H1 (cell line): ENCODE results near the gene QSOX2. TPM values are rescaled to one million over a fixed set of nuclear protein-coding genes. Genes with fewer than 3 reads are reported as not detected.

Experiments
- CTCF ChIA-PET: fragments of 300-600 bp; sonication (Branson Sonifier 250); formaldehyde crosslinking; loops from one replicate; lab custom pipeline; 2021; ENCODE audit not compliant: partially characterized antibody; lab: Charles Lee
- POLR2A ChIA-PET: fragments of 300-600 bp; sonication (Branson Sonifier 250); formaldehyde crosslinking; loops from one replicate; lab custom pipeline; 2021; ENCODE audit warnings: inconsistent platforms; ENCODE audit not compliant: partially characterized antibody; lab: Charles Lee
- DNase-seq, 2 experiments: peaks; one replicate each; pipeline versions ENCODE4 v3.0.0 to v3.0.0-alpha.2; 2010 to 2022; ENCODE audit warnings: low spot score in 2 of 2, low read depth in 1 of 2, mixed read lengths in 1 of 2
- FAIRE-seq: peaks from 2 replicates; lab custom pipeline; 2011; peaks lifted over from hg19 to GRCh38; lab: Jason Lieb, UNC
- H2AFZ ChIP-seq: 2 replicates; pipeline ENCODE4 v1.8.1; 2012; ENCODE audit warnings: low read length, inconsistent platforms
- H2AK5ac ChIP-seq: 2 replicates; pipeline ENCODE4 v1.6.1; 2013; ENCODE audit warnings: low read depth, low read length
- H2BK120ac ChIP-seq: replicated peaks from 2 replicates; pipeline ENCODE3; 2013; ENCODE audit warnings: low read depth, low read length, inconsistent platforms
- H2BK12ac ChIP-seq: 2 replicates; pipeline ENCODE4 v1.6.1; 2013; ENCODE audit warnings: low read depth, low read length
- H2BK15ac ChIP-seq: 2 replicates; pipeline ENCODE4 v1.6.1; 2013; ENCODE audit warnings: low read length
- H2BK20ac ChIP-seq: 2 replicates; pipeline ENCODE4 v1.6.1; 2013; ENCODE audit warnings: low read length
- H2BK5ac ChIP-seq: 2 replicates; pipeline ENCODE4 v1.6.1; 2013; ENCODE audit warnings: low read depth, low read length
- H3K14ac ChIP-seq: 2 replicates; pipeline ENCODE4 v1.6.1; 2013; ENCODE audit warnings: inconsistent platforms; ENCODE audit not compliant: insufficient read length
- H3K18ac ChIP-seq: 2 replicates; pipeline ENCODE4 v1.6.1; 2013; ENCODE audit warnings: low read length; ENCODE audit errors: extremely low read depth
- H3K23ac ChIP-seq: 2 replicates; pipeline ENCODE4 v1.6.1; 2013; ENCODE audit warnings: inconsistent platforms; ENCODE audit not compliant: insufficient read length
- H3K23me2 ChIP-seq: 2 replicates; pipeline ENCODE4 v1.6.1; 2013; ENCODE audit warnings: low read depth, low read length
- H3K27ac ChIP-seq: 2 replicates; pipeline ENCODE4 v1.6.1; 2011; ENCODE audit warnings: low read depth, low read length, inconsistent platforms
- H3K27me3 ChIP-seq, 4 experiments: replicated peaks in 1 of 4; 1 replicate in 1 of 4; 2 replicates in 3 of 4; pipeline versions ENCODE4 v1.6.1 to v1.8.1; 2011 to 2013; ENCODE audit warnings: low read length in 3 of 4, mild to moderate bottlenecking in 3 of 4, inconsistent platforms in 2 of 4, mixed read lengths in 2 of 4, moderate library complexity in 1 of 4; ENCODE audit not compliant: control insufficient read depth in 3 of 4, insufficient read depth in 3 of 4; ENCODE audit errors: extremely low read depth in 1 of 4
- H3K36me3 ChIP-seq, 4 experiments: 2 replicates each; pipeline versions ENCODE4 v1.6.1 to v1.8.1; 2011 to 2013; ENCODE audit warnings: mild to moderate bottlenecking in 4 of 4, low read length in 3 of 4, moderate library complexity in 2 of 4, control low read depth in 1 of 4, inconsistent platforms in 1 of 4; ENCODE audit not compliant: insufficient read depth in 4 of 4, control insufficient read depth in 2 of 4
- H3K4ac ChIP-seq: replicated peaks from 2 replicates; pipeline ENCODE3; 2013; ENCODE audit warnings: low read length, low read depth, mixed read lengths, inconsistent platforms; ENCODE audit not compliant: insufficient read length
- H3K4me1 ChIP-seq, 4 experiments: replicated peaks in 1 of 4; 1 replicate in 1 of 4; 2 replicates in 3 of 4; pipeline versions ENCODE4 v1.6.1 to v1.8.1; 2011 to 2013; ENCODE audit warnings: low read length in 3 of 4, inconsistent platforms in 2 of 4, mixed read lengths in 1 of 4; ENCODE audit not compliant: insufficient read depth in 4 of 4, control insufficient read depth in 3 of 4
- H3K4me2 ChIP-seq, 2 experiments: 2 replicates each; pipeline versions ENCODE4 v1.6.1 to v1.8.1; 2011 to 2013; ENCODE audit warnings: low read depth in 2 of 2, low read length in 2 of 2, control low read depth in 1 of 2, inconsistent platforms in 1 of 2, mild to moderate bottlenecking in 1 of 2; ENCODE audit not compliant: insufficient read depth in 1 of 2
- H3K4me3 ChIP-seq, 4 experiments: fragments of 200-600, 300-600 bp in 1 of 4; sonication (generic), shearing (Covaris generic), sonication (Bioruptor Twin) in 1 of 4; 2 replicates each; pipeline versions ENCODE4 v1.5.1 to v1.8.1; 2011 to 2016; ENCODE audit warnings: low read length in 4 of 4, low read depth in 3 of 4, control low read depth in 2 of 4, inconsistent platforms in 2 of 4, mild to moderate bottlenecking in 2 of 4, mixed read lengths in 1 of 4, moderate library complexity in 1 of 4; ENCODE audit not compliant: insufficient read depth in 2 of 4; ENCODE audit errors: extremely low read depth in 1 of 4
- H3K56ac ChIP-seq: replicated peaks from 2 replicates; pipeline ENCODE3; 2013; ENCODE audit warnings: low read depth, mild to moderate bottlenecking, mixed read lengths, low read length, inconsistent platforms; ENCODE audit not compliant: insufficient read length
- H3K79me1 ChIP-seq: 2 replicates; pipeline ENCODE4 v1.6.1; 2013; ENCODE audit warnings: low read depth, low read length, control low read depth
- H3K79me2 ChIP-seq, 2 experiments: 2 replicates each; pipeline versions ENCODE4 v1.6.1 to v1.8.1; 2012 to 2013; ENCODE audit warnings: low read length in 2 of 2, mild to moderate bottlenecking in 2 of 2, inconsistent platforms in 1 of 2; ENCODE audit not compliant: insufficient read depth in 2 of 2, control insufficient read depth in 1 of 2
- H3K9ac ChIP-seq, 4 experiments: replicated peaks in 1 of 4; 1 replicate in 1 of 4; 2 replicates in 3 of 4; pipeline versions ENCODE4 v1.6.1 to v1.8.1; 2011 to 2013; ENCODE audit warnings: low read depth in 3 of 4, low read length in 3 of 4, control low read depth in 2 of 4, mild to moderate bottlenecking in 2 of 4, moderate library complexity in 2 of 4, inconsistent platforms in 1 of 4; ENCODE audit errors: extremely low read depth in 1 of 4
- H3K9me3 ChIP-seq, 2 experiments: 2 replicates each; pipeline versions ENCODE4 v1.6.1 to v1.8.1; 2012 to 2013; ENCODE audit warnings: mild to moderate bottlenecking in 2 of 2, moderate library complexity in 2 of 2, control low read depth in 1 of 2, inconsistent platforms in 1 of 2, low read depth in 1 of 2, low read length in 1 of 2, mixed read lengths in 1 of 2; ENCODE audit not compliant: insufficient read depth in 2 of 2
- H4K20me1 ChIP-seq, 2 experiments: replicated peaks in 1 of 2; 2 replicates each; pipeline versions ENCODE3 to v1.8.1; 2011 to 2013; ENCODE audit warnings: inconsistent platforms in 2 of 2, low read length in 2 of 2, mild to moderate bottlenecking in 1 of 2; ENCODE audit not compliant: insufficient read depth in 2 of 2, control insufficient read depth in 1 of 2
- H4K5ac ChIP-seq: 2 replicates; pipeline ENCODE4 v1.6.1; 2013; ENCODE audit warnings: low read length, low read depth, mixed read lengths, inconsistent platforms; ENCODE audit not compliant: insufficient read length
- H4K8ac ChIP-seq: 2 replicates; pipeline ENCODE4 v1.8.0; 2013; ENCODE audit warnings: mild to moderate bottlenecking, moderate library complexity, low read length, inconsistent platforms; ENCODE audit not compliant: insufficient read depth; ENCODE audit errors: extremely low read depth
- H4K91ac ChIP-seq: replicated peaks from 2 replicates; pipeline ENCODE3; 2013; ENCODE audit warnings: low read length, mixed read lengths, inconsistent platforms; ENCODE audit not compliant: insufficient read length
- CBX8 ChIP-seq: fragments of 300-800, 300-1000 bp; sonication (generic); IDR thresholded peaks from 2 replicates; pipeline ENCODE4 v1.7.1; 2016; ENCODE audit warnings: low read depth, low read length, borderline replicate concordance
- EZH2 ChIP-seq: fragments of 200-600 bp; sonication (generic); IDR thresholded peaks from 2 replicates; pipeline ENCODE4 v1.7.1; 2012; ENCODE audit warnings: low read depth, mild to moderate bottlenecking, moderate library complexity, low read length, inconsistent platforms; ENCODE audit not compliant: severe bottlenecking
- KDM4A ChIP-seq: IDR thresholded peaks from one replicate; pipeline ENCODE4 v1.7.1; 2012; ENCODE audit warnings: low read depth, mild to moderate bottlenecking, moderate library complexity, low read length, inconsistent platforms; ENCODE audit not compliant: severe bottlenecking
- SP2 ChIP-seq: IDR thresholded peaks from 2 replicates; pipeline ENCODE4 v1.6.1; 2012; ENCODE audit warnings: mild to moderate bottlenecking, low read length, inconsistent platforms
- WGBS, 2 experiments: shearing (Covaris generic) in 1 of 2; methylation state at CpG; one replicate each; pipeline versions ENCODE4 v1.1.6 to v1.1.7; 2013 to 2015; ENCODE audit warnings: low lambda C conversion rate in 2 of 2, mixed read lengths in 2 of 2, inconsistent platforms in 1 of 2, low coverage in 1 of 2, missing lambda C conversion rate in 1 of 2; ENCODE audit not compliant: insufficient replicate concordance in 2 of 2, insufficient coverage in 1 of 2, insufficient read length in 1 of 2; ENCODE audit errors: extremely low coverage in 1 of 2, missing lambda C conversion rate in 1 of 2; 5-methylcytosine and 5-hydroxymethylcytosine counted together
- polyA plus RNA-seq, 7 experiments: library from polyadenylated mRNA; depleted of rRNA in 3 of 7; stranded (reverse) in 5 of 7; unstranded in 2 of 7; fragments of >200 nt in 5 of 7; fragments of 200-250 nt in 2 of 7; gene quantifications; 1 replicate in 5 of 7; 2 replicates in 1 of 7; 4 replicates in 1 of 7; pipeline versions ENCODE4 v1.2.1 to v1.2.3, GENCODE V29; 2011 to 2013; ENCODE audit warnings: missing spikeins in 2 of 7, mixed read lengths in 2 of 7
- total RNA-seq: library from RNA; stranded (reverse); fragmentation: NEBNext Ultra II Directional; extraction: Animal tissue kit (Norgen Biotek cat#: 25700); gene quantifications from 2 replicates; pipeline ENCODE4 v1.2.1, GENCODE V29; 2021

The QSOX2 gene
- total and polyA plus RNA-seq, 2 of the 8 experiments (the other 6 are each of a cell fraction or from before 2014, with no cell fraction given): 18.0 to 28.6 TPM

- Histone ChIP-seq H2AK5ac (no peak overlapping the region), H3K27me3 (peaks cover 95 to 100% (median 99%) of the 10 kb centered on the region in 4 experiments), H3K4me2 (peak overlapping the region; percentile 59 to 70), H4K91ac (peak overlapping the region; percentile 27), H3K9ac (no peak overlapping the region), H2BK120ac (no peak overlapping the region), H3K18ac (peak overlapping the region; percentile 48), H3K79me1 (no peaks in the 10 kb centered on the region), H3K56ac (no peak overlapping the region), H3K23ac (no peak overlapping the region), H3K79me2 (no peaks in the 10 kb centered on the region), H4K8ac (peak overlapping the region; percentile 14; the same call in 1 of the 2 replicates), H3K4me3 (peak overlapping the region in 1 of 4 experiments; percentile 42; a peak in 3 of 8 replicates), H3K27ac (no peak overlapping the region), H3K4ac (no peak overlapping the region), H3K9me3 (no peaks in the 10 kb centered on the region), H2BK20ac (peak overlapping the region; percentile 61; the same call in 1 of the 2 replicates), H3K14ac (no peak overlapping the region), H2BK15ac (no peak overlapping the region), H2AFZ (no peak overlapping the region), H3K4me1 (peaks cover 3 to 34% (median 25%) of the 10 kb centered on the region in 4 experiments), H2BK5ac (no peak overlapping the region), H3K36me3 (peaks cover 0 to 14% (median 0%) of the 10 kb centered on the region in 4 experiments; a peak in 1 of 8 replicates), H2BK12ac (no peak overlapping the region), H4K20me1 (peaks cover 5 to 26% of the 10 kb centered on the region in 2 experiments), H4K5ac (no peak overlapping the region), H3K23me2 (peaks cover 9% of the 10 kb centered on the region; the same call in 1 of the 2 replicates)
- ChIA-PET CTCF (interaction anchor here (0.9 to 2.6 kb wide), 13 partner anchors 9 to 84 kb away, joined by 3 to 11 read pairs (median 7); no protein-coding TSS in a partner anchor), POLR2A (interaction anchor here (0.7 to 1.7 kb wide), 4 partner anchors 12 to 45 kb away, joined by 3 to 5 read pairs (median 3); no protein-coding TSS in a partner anchor)
- FAIRE-seq: no peak
- 12% methylated on average over 26 of the region's 35 CpGs; no CpG with 5 or more reads in 1 of the 2 experiments for WGBS, 2 experiments
- TF ChIP-seq KDM4A: peak; percentile 24
- peak; percentile 11 for TF ChIP-seq EZH2
- no peak for TF ChIP-seq SP2
- TF ChIP-seq CBX8: no peak
- no peak for DNase-seq
Observed at GRCh38 chr9:136197084-136197875, 48.3 kb downstream of the QSOX2 start.
